H1 (cell line): ENCODE measurements around the gene TIE1. TPM values are rescaled to one million over a fixed set of nuclear protein-coding genes. Genes with fewer than 3 reads are reported as not detected.

Experiments
- ATF3 ChIP-seq: IDR thresholded peaks from 2 replicates; pipeline ENCODE4 v1.6.1; 2011; ENCODE audit warnings: low read depth, mild to moderate bottlenecking, low read length; ENCODE audit not compliant: insufficient read depth
- EZH2 ChIP-seq: fragments of 200-600 bp; sonication (generic); IDR thresholded peaks from 2 replicates; pipeline ENCODE4 v1.7.1; 2012; ENCODE audit warnings: low read depth, mild to moderate bottlenecking, moderate library complexity, low read length, inconsistent platforms; ENCODE audit not compliant: severe bottlenecking
- GABPA ChIP-seq: IDR thresholded peaks from 2 replicates; pipeline ENCODE4 v1.6.1; 2011; ENCODE audit warnings: mild to moderate bottlenecking, low read length, moderate library complexity, borderline replicate concordance; ENCODE audit not compliant: insufficient read depth
- KDM5A ChIP-seq: fragments of 200-600 bp; IDR thresholded peaks from 2 replicates; pipeline ENCODE4 v1.7.1; 2012; ENCODE audit warnings: mild to moderate bottlenecking, low read length, inconsistent platforms, mixed read lengths
- POLR2A ChIP-seq, 2 experiments: IDR thresholded peaks; 1 replicate in 1 of 2; 2 replicates in 1 of 2; pipeline ENCODE4 v1.6.1; 2011; ENCODE audit warnings: low read depth in 2 of 2, low read length in 2 of 2, mild to moderate bottlenecking in 2 of 2; ENCODE audit errors: control extremely low read depth in 1 of 2
- RXRA ChIP-seq: IDR thresholded peaks from 2 replicates; pipeline ENCODE4 v1.6.1; 2011; ENCODE audit warnings: low read depth, mild to moderate bottlenecking, low read length, moderate library complexity; ENCODE audit not compliant: insufficient read depth
- SAP30 ChIP-seq: fragments of 300-600 bp; sonication (generic); IDR thresholded peaks from 2 replicates; pipeline ENCODE4 v1.7.1; 2012; ENCODE audit warnings: low read length, moderate library complexity, mild to moderate bottlenecking, inconsistent platforms; ENCODE audit not compliant: insufficient read depth, insufficient replicate concordance
- SIN3A ChIP-seq, 2 experiments: IDR thresholded peaks in 1 of 2; conservative IDR thresholded peaks in 1 of 2; 2 replicates each; pipeline ENCODE4 v1.6.1; 2011 to 2012; ENCODE audit warnings: low read length in 2 of 2, improper control_type of control experiment in 1 of 2, low read depth in 1 of 2, mild to moderate bottlenecking in 1 of 2
- TAF1 ChIP-seq: IDR thresholded peaks from 2 replicates; pipeline ENCODE4 v1.6.1; 2011; ENCODE audit warnings: mild to moderate bottlenecking, low read depth, low read length
- polyA plus RNA-seq, 7 experiments: library from polyadenylated mRNA; depleted of rRNA in 3 of 7; stranded (reverse) in 5 of 7; unstranded in 2 of 7; fragments of >200 nt in 5 of 7; fragments of 200-250 nt in 2 of 7; gene quantifications; 1 replicate in 5 of 7; 2 replicates in 1 of 7; 4 replicates in 1 of 7; pipeline versions ENCODE4 v1.2.1 to v1.2.3, GENCODE V29; 2011 to 2013; ENCODE audit warnings: missing spikeins in 2 of 7, mixed read lengths in 2 of 7
- total RNA-seq: library from RNA; stranded (reverse); fragmentation: NEBNext Ultra II Directional; extraction: Animal tissue kit (Norgen Biotek cat#: 25700); gene quantifications from 2 replicates; pipeline ENCODE4 v1.2.1, GENCODE V29; 2021
- TF ChIP-seq, protein P1 (sequence below): fragments of 300-600 bp; sonication (generic); IDR thresholded peaks from 2 replicates; pipeline ENCODE4 v1.7.1; 2012; ENCODE audit warnings: low read length, moderate library complexity, mild to moderate bottlenecking, inconsistent platforms; ENCODE audit not compliant: insufficient replicate concordance

TIE1 gene
- total and polyA plus RNA-seq, 2 of the 8 experiments (the other 6 are each of a cell fraction or from before 2014, with no cell fraction given): 0.74 to 2.2 TPM

DNA sequence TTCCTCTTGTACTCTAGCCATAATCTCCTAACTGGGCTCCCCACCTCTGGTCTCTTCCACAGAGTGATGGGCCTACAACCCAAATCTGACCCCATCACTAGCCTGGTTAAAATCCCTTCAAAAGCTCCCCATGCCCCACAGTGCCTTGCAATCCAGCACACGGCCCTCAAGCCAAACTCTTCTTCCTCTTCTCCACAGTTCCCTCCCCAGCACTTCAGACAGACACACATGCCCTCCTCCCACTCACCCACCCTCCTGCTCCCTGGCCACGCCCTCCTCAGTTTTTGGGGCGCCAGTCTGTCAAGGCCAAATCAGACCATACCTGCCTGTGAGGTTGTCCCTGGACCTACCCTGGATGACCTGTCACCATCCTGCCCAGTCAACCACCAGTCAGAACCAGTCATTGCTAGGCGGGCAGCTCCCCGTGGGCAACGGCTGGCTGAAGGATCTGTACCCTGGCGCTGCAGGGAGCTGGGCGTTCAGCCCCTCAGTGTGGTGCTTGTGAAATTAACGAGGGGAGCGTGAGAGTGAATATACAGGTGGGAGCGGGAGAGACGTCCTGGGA, 16.2 kb upstream of the TIE1 start (continued):
- TF ChIP-seq, protein P1, sequence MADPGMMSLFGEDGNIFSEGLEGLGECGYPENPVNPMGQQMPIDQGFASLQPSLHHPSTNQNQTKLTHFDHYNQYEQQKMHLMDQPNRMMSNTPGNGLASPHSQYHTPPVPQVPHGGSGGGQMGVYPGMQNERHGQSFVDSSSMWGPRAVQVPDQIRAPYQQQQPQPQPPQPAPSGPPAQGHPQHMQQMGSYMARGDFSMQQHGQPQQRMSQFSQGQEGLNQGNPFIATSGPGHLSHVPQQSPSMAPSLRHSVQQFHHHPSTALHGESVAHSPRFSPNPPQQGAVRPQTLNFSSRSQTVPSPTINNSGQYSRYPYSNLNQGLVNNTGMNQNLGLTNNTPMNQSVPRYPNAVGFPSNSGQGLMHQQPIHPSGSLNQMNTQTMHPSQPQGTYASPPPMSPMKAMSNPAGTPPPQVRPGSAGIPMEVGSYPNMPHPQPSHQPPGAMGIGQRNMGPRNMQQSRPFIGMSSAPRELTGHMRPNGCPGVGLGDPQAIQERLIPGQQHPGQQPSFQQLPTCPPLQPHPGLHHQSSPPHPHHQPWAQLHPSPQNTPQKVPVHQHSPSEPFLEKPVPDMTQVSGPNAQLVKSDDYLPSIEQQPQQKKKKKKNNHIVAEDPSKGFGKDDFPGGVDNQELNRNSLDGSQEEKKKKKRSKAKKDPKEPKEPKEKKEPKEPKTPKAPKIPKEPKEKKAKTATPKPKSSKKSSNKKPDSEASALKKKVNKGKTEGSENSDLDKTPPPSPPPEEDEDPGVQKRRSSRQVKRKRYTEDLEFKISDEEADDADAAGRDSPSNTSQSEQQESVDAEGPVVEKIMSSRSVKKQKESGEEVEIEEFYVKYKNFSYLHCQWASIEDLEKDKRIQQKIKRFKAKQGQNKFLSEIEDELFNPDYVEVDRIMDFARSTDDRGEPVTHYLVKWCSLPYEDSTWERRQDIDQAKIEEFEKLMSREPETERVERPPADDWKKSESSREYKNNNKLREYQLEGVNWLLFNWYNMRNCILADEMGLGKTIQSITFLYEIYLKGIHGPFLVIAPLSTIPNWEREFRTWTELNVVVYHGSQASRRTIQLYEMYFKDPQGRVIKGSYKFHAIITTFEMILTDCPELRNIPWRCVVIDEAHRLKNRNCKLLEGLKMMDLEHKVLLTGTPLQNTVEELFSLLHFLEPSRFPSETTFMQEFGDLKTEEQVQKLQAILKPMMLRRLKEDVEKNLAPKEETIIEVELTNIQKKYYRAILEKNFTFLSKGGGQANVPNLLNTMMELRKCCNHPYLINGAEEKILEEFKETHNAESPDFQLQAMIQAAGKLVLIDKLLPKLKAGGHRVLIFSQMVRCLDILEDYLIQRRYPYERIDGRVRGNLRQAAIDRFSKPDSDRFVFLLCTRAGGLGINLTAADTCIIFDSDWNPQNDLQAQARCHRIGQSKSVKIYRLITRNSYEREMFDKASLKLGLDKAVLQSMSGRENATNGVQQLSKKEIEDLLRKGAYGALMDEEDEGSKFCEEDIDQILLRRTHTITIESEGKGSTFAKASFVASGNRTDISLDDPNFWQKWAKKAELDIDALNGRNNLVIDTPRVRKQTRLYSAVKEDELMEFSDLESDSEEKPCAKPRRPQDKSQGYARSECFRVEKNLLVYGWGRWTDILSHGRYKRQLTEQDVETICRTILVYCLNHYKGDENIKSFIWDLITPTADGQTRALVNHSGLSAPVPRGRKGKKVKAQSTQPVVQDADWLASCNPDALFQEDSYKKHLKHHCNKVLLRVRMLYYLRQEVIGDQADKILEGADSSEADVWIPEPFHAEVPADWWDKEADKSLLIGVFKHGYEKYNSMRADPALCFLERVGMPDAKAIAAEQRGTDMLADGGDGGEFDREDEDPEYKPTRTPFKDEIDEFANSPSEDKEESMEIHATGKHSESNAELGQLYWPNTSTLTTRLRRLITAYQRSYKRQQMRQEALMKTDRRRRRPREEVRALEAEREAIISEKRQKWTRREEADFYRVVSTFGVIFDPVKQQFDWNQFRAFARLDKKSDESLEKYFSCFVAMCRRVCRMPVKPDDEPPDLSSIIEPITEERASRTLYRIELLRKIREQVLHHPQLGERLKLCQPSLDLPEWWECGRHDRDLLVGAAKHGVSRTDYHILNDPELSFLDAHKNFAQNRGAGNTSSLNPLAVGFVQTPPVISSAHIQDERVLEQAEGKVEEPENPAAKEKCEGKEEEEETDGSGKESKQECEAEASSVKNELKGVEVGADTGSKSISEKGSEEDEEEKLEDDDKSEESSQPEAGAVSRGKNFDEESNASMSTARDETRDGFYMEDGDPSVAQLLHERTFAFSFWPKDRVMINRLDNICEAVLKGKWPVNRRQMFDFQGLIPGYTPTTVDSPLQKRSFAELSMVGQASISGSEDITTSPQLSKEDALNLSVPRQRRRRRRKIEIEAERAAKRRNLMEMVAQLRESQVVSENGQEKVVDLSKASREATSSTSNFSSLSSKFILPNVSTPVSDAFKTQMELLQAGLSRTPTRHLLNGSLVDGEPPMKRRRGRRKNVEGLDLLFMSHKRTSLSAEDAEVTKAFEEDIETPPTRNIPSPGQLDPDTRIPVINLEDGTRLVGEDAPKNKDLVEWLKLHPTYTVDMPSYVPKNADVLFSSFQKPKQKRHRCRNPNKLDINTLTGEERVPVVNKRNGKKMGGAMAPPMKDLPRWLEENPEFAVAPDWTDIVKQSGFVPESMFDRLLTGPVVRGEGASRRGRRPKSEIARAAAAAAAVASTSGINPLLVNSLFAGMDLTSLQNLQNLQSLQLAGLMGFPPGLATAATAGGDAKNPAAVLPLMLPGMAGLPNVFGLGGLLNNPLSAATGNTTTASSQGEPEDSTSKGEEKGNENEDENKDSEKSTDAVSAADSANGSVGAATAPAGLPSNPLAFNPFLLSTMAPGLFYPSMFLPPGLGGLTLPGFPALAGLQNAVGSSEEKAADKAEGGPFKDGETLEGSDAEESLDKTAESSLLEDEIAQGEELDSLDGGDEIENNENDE: no peak
- no peak for TF ChIP-seq TAF1
- no peak for TF ChIP-seq ATF3
- TF ChIP-seq SIN3A (conservative IDR thresholded peaks at IDR 0.05 in 1 of 2, IDR thresholded peaks at IDR 0.05 in 1 of 2; ENCODE audit: low read depth in 1 of 2, low read length in 2 of 2): no peak
- TF ChIP-seq RXRA: no peak
- TF ChIP-seq SAP30: no peak
- TF ChIP-seq KDM5A: no peak
- TF ChIP-seq EZH2: no peak
- no peak; a peak in 1 of 3 replicates for TF ChIP-seq POLR2A (IDR thresholded peaks at IDR 0.05; ENCODE audit: control extremely low read depth in 1 of 2, low read depth in 2 of 2, low read length in 2 of 2)
- TF ChIP-seq GABPA: no peak
